NCI-H345 treated with DMSO at 0.1 percent for 48 hours (cell line): Measurements from ENCODE around the gene BCL2L1.
A peak's percentile ranks its signal among the peaks of the same experiment; 100 is the strongest.

ENCODE experiments used
- DNase-seq: peaks from one replicate; lab custom pipeline; 2025; ENCODE audit not compliant: unreplicated experiment; lab: John Stamatoyannopoulos, UW

Gene BCL2L1

DNA sequence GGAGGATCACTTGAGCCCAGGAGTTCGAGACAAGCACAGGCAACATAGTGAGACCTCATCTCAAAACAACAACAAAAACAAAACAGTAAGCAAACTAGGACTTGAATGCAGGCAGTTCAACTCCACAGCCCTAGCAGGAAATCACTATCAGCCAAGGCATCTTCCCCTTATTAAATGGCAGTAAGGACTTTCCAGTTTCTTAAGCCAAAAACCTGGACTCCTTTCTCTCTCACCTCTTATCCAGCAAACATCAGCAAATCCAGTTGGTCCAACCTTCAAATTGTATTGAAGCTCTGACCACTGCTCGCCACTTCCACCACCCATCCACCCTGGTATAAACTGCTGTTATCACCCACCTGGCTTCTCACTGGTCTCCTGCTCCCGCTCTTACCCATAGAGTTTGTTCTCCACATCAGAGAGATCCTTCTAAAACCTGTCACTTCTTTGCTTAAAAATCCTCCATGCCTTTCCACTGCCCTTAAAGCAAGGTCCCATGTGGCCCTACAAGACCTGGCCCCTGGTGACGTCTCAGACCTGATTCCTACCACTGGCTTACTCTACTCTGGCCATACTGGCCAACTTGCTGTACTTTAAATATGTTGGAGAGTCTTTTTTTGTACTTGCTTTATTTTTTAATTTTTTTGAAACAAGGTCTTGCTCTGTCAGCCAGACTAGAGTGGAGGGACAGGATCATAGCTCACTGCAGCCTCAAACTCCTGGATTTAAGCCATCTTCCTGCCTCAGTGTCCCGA, 27.6 kb downstream of the BCL2L1 start:
- DNase-seq, result no peak

DNA sequence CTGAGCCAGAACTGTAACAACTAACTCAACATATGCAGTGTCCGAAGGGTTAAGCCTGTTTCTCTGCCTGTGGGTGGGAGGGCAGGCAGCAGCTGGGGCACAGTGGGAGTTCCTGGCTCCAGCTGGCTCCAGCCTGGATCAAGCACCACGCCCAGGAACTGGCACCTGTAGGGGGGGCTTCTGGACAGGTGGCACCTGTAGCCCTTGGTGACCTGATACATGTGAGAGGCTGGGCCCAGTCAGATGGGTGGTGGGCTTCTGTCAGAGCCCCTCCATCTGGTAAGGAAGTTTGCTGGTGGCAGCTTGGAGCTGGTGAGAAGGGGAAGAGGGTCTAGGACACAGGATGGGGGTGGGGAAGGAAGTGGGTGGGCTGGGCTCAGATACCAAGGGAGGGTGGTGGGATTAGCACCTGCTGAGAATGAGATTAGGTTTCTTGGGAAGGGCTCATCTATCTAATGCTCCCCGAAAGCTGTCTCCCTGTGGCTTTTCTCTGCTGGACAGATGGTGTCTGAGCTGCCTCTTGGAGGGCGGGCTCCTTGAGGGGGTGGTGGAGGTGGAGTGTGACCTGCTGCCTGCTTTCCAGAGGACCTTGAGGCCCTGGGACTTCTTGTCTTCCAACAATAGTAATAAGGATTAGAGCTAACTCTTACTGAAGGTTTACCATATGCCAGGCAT, 28.5 kb downstream of the BCL2L1 start:
- peak; percentile 82 for DNase-seq

DNA sequence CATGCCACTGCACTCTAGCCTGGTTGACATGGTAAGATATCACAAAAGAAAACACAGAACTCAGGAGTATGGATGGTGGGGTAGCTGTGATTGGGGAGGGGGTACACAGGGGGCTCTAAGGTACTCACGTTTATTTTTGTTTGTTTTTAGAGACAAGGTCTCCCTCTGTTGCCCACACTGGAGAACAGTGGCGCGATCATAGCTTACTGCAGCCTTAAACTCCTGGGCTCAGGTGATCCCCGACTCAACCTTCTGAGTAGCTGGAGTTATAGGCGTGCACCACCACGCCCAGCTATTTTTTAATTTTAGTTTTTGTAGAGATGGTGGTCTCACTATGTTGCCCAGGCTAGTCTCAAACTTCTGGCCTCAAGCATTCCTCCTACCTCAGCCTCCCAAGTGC, 29.3 kb downstream of the BCL2L1 start:
- DNase-seq, result no peak

DNA sequence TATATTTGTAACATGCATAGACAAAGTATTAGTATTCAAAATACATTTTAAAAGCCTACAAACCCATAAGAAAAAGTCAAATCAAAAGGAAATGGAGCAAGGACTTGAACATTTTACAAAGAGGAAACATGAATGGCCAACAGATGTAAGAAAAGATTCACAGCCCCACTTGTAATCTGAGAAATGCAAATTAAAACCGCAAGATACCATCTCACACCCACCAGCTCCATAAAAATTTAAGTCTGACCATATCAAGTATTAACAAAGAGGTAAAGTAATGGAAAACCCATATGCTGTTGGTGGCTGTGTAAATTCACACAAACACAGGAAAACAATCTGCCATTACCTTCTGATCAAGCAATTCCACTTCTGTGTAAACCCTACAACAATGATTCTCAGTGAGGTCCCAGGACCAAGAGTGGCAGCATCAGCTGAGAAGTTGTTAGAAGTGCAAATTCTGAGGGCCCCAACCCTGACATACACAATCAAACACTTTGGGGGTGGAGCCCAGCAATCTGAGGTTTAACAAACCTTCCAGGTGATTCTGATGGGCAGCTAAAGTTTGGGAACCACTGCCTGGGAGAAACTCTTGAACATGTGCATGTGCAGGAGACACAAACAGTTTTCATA, 30.9 kb downstream of the BCL2L1 start:
- DNase-seq, result no peak

DNA sequence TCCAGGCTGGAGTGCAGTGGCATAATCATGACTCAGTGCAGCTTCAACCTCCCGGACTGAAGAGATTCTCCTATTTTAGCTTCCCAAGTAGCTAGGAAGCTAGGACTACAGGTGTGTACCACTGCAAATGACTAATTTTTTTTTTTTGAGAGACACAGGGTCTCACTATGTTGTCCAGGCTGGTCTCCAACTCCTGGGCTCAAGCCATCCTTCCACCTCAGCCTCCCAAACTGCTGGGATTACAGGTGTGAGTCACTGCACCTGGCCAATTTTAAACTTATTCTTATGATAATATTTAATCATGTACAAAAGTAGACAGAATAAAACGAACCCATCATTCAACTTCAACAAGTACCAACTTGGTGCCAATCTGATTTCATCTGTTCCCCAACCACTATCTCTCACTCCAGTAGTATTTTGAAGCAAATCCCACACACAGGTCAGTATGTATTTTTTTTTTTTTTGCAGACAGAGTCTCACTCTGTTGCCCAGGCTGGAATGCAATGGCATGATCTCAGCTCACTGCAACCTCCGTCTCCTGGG, 32.5 kb downstream of the BCL2L1 start:
- no peak for DNase-seq

DNA sequence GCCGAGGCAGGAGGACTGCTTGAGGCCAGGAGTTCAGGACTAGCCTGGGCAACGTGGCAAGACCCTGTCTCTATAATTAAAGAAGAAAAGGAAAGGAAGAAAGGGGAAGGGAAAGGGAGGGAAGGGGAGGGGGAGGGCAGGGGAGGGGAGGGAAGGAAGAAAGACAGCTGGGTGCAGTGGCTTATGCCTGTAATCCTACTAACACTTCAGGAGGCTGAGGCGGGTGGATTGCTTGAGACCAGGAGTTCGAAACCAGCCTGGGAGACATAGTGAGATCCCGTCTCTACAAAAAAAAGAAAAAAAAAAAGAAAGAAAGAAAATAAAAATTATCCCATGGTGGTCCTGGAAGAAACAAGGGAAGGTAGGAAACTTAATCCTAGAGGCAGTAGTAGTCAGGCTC, 33.5 kb downstream of the BCL2L1 start:
- no peak for DNase-seq

DNA sequence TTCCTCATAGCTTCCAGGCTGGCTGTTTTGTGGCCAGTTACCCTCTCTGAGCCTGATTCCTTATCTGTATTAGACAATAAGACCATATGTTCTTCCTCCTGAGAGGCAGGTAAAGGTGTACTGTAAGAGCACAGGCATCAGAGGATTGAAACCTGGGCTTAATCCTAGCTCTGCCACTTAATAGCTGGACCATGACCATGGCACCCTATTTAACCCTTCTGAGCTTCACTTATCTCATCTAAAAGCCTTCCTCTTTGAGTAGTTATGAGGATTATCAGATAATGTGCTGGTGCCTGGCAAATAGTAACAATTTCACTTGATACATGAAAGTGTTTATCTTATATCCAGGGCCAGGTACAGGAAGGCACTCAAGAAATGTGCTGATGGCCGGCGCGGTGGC, 34.9 kb downstream of the BCL2L1 start:
- DNase-seq, result no peak

DNA sequence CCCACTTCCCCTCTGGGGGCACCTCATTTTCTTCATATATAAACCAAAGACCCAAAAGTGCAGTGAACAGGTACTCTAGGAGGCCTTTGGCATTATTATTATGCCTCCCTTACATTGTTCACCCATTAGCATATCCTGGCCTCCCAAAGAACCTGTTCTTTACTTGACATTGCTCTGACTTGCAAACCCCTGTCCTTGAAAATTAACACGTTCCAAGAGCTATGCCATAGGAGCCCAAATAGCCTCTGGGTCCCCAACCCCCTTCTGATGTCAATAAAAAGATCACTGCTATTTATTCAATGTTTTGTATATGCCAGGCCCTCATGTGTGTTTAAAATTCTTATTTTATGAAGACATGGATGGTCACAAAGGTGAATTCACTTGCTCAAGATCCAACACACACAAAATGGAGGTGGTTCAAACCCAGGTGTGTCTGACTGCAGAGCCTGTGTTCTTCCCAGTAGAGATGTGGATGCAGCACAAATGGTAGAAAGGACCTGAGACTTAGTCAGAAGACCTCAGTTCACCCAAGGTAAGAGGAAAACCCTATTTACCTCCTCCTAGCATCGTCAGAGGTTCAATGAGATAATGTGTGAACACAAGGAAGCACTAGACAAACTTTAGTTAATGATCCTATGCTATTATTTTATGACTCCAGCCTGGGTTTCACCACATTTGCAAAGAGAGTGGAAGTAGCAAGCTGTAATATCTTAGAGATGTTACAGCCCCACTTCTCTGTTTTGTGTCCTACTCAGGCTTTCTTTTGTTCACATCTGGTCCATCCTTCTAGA, 36.6 kb downstream of the BCL2L1 start:
- no peak for DNase-seq

DNA sequence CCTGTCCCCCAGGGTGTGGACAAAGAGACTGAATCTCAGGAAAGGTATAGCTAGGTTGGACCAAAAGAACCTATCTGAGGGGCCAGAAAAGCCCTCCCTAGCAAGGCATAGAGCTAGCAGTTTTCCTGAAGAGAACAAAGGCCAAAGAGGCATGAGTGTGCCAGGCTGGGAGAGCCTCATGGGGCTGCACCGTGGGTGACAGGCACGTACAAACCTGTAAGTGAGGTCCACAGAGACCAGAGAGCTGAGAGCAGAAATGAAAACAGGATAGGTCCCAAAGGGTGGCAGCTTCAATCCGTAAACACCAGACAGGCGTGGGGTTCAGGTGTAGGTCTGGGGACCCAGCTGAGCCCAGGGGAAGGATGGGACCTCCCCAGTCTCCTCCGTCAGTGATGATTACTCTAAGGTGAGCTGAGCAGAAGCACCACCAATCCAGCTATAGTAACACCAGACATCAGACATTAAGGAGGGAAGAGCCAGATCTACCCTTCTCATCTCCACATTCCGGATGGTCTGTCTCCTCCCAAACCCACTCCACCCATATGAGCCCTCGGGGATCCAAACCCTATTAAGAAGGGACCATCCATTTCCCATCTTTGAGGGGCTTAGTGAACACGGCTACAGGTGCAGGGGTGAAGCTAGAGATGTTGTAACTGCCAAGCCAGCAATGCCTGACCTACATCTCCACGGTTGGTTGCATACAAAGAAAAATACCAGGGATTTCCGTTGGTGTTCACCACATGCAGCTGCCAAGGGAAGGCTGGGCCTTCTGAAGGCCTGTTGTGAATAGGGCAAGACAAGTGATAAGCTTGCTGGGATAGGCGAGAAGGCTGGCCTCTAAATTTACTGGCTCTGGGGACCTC, 38.3 kb downstream of the BCL2L1 start:
- DNase-seq, result peak; percentile 78

DNA sequence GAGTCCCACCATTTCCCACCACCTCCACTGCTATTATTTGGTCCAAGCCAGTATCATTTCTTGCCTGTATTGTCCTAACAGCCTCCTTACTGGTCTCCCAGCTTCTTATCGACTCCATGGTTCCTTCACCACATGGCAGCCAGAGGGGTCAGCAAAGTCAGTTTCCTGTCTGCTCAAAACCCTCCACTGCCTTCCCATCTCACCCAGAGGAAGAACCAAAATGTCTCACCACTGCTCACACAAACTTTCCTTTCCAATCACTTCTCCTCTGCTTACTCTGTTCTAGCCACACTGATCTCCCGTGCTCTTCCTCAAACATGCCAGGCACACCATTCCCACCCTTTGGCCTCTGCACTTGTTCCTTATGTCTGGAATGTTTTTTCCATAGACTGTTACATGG, 39.7 kb downstream of the BCL2L1 start:
- DNase-seq, result no peak

DNA sequence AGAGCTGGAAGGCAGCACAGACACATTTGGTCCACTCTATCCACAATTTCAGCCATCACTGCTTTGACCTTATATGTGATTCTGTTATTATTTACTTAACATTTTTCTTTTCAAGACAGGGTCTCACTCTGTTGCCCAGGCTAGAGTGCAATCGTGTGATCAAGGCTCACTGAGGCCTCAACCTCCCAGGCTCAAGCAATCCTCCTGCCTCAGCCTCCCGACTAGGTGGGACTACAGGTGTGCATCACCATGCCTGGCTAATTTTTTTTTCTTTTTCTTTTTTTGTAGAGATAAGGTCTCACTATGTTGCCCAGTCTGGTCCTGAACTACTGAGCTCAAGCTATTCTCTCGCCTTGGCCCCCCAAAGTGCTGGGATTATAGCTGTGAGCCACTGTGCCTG, 40.3 kb downstream of the BCL2L1 start:
- DNase-seq, result no peak

DNA sequence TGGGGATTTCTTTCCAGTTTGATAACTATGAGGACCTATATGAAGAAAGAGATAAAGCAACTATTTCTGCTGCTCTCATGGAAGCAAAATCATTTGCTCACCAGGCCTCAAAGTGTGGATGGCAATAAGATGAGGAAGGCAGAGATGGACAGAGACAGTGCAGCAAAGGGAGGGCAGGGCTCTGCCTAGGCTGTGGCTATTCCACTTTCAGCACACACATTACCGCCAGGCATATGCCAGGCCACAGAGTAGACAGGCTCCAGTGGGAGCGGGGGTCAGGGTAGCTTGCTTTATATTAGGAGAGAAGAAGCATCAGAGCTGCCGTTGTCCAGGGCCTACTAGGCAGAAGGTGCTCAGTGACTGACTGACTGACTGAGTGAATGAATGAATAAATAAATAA, 40.9 kb downstream of the BCL2L1 start:
- DNase-seq, result no peak

DNA sequence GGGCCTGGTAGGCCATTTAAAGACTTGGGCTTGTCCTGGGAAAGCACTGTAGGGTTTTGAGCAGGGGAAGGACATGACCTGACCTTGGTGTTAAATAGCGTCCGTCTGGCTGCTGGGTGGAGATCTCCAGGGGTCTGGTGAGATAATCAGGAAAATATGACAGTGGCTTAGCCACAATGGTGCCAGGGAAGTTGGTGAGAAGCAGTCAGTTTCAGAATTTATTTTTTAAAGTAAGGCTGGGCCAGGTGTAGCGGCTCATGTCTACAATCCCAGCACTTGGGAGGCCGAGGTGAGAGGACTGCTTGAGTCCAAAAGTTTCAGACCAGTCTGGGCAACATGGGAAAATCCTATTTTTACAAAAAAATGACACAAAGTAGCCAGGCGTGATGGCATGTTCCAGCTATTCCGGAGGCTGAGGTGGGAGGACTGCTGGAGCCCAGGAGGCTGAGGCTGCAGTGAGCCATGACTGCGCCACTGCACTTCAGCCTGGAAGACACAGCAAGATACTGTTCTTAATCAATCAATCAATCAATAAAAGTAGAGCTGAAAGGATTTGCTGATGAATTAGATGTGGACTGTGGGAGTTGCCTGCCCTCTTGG, 41.4 kb downstream of the BCL2L1 start:
- no peak for DNase-seq

DNA sequence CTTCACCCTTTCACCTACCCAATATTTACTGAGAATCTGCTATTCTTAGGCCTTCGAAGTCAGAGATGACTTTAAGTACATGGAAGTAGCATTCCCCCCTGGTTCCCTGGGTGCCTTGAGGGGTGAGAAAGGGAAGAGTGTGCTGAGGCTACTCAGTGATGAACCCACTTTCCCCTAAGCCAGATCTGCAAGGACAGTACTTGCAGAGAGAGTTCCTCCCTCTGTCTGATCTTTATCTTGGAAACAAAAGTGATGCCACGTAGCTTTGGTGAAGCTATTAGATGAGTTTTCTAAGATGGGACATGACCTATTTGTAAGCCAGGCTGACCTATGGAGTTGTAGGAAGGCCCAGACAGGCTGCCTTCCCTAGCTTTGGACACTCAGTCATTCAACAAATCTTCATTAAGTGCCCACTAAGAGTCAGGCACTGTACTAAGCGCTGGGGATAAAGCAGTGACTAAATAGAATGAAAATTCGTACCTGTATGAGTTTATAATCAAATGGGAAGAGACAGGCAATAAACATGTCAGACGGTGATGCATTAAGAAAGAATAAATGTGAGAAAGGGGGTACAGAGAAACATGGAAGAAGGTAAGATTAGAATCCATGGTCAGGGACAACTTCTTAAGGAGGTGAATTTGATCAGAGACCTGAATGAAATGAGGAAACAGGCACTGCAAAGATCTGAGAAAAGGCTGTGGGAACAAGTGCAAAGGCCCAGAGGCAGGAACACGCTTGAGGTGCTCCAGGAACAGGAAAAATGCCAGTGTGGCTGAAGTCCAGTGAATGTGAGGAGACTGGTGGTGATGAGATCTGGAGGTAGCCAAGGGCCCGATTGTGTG, 42.2 kb downstream of the BCL2L1 start:
- no peak for DNase-seq

DNA sequence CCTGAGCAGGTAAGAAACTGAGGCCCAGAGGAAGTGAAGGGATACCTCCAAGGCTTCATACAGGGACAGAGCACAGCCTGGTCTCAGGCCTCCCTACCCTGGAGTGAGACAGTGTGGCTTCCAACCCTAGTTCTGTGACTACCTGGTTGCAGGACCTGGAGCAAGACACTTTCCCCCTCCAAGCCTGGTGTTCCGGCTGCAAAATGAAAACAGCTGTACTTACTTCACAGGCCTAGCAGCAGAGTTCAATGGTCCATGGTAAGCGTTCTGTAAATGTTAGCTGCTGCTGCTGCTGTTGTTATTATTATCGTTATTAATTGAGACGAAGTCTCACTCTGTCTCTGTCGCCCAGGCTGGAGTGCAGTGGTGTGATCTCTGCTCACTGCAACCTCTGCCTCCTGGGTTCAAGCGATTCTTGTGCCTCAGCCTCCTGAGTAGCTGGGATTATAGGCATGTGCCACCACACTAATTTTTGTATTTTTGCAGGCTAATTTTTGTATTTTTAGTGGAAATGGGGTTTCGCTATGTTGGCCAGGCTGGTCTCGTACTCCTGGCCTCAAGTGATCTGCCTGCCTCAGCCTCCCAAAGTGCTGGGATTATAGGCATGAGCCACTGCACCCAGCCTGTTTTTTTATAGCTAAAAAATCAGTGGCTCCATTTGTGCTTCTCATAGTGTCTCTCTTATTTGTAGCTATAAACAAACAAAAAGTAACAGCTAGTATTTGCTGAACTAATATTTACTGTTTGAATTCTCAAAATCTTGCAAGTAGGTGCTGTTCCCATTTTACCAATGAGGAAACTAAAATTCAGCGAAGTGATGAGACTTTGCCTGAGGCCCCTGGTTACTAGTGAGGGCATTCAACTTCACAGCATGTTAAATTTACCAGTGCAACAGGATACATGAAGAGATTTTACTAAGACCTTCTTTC, 43.0 kb downstream of the BCL2L1 start:
- DNase-seq, result no peak

DNA sequence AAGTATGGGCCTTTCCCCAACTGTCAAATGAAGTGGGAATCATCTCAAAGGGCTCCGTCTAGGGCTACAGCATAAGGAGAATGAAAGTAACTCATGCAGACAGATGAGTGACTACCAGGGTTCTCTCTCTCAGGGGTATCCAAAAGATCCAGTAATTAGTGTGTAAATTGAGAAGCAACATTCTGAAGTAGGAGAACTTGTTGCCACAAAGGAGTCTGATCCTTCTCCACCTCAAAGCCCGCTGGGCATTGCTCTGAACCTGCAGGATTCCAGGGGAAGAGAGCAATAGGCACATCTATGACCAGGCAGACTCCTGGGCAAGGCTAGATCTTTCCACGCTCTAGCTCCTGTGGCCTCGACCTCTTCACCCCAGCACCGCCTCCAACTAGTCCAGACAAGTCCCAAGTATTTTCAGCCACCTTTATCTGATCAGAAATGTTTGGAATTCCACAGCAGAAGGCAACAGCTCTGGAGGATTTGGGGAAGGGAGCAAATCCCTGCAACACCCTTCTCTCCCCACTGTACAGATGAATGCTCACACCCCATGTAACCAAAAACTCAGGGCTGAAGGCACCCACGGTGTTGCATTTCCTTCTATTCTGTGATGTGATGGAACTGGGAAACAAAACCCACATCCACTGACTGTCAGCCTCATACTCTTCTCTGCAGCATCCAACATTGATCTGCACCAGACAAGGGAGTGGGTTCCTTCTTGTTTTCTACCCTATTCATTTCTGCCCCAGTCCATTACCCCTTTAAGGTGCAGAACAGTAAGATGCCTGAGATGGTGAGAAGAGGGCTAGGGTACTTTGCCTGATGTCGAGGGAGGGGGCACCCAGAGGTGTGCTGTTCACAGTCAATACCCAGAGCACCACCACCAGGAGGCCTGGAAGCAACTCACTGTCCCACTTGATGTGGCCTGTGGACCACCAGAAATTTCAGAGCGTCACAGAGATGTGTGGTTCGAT, 44.0 kb downstream of the BCL2L1 start:
- DNase-seq, result no peak
